Hepatocyte (in vitro differentiated cells): ENCODE measurements around the gene HSPB7. TPM values are rescaled to one million over a fixed set of nuclear protein-coding genes. Genes with fewer than 3 reads are reported as not detected.
"Not testable (repeated sequence)": the region's sequence is repeated elsewhere in the genome, so short reads cannot be mapped to it uniquely, and the experiment has no call there.

ENCODE experiments used
- DNase-seq: peaks from one replicate; pipeline ENCODE4 v3.0.0-alpha.2; 2016; ENCODE audit warnings: low spot score
- H2AFZ ChIP-seq: fragments of 200-600 bp; sonication (generic); 2 replicates; pipeline ENCODE4 v1.6.0; 2016; ENCODE audit warnings: antibody characterized with exemption, mild to moderate bottlenecking
- H3K27ac ChIP-seq: fragments of 200-600 bp; sonication (generic); 2 replicates; pipeline ENCODE4 v1.5.1; 2016; ENCODE audit warnings: mild to moderate bottlenecking
- H3K27me3 ChIP-seq: fragments of 200-600 bp; sonication (generic); 2 replicates; pipeline ENCODE4 v1.6.1; 2016
- H3K36me3 ChIP-seq: fragments of 200-600 bp; sonication (generic); replicated peaks from 2 replicates; pipeline ENCODE4 v1.5.1; 2016; ENCODE audit warnings: low read depth; ENCODE audit not compliant: insufficient read depth
- H3K4me1 ChIP-seq: fragments of 200-600 bp; sonication (generic); 2 replicates; pipeline ENCODE4 v1.5.1; 2016; ENCODE audit warnings: mild to moderate bottlenecking, moderate library complexity; ENCODE audit not compliant: insufficient read depth
- H3K4me2 ChIP-seq: fragments of 200-600 bp; sonication (generic); 2 replicates; pipeline ENCODE4 v1.6.0; 2016
- H3K4me3 ChIP-seq: fragments of 200-600 bp; sonication (generic); 2 replicates; pipeline ENCODE4 v1.5.1; 2016; ENCODE audit warnings: mild to moderate bottlenecking
- H3K79me2 ChIP-seq: fragments of 200-600 bp; sonication (generic); 2 replicates; pipeline ENCODE4 v1.6.0; 2017; ENCODE audit warnings: mild to moderate bottlenecking
- H3K9me2 ChIP-seq: fragments of 200-600 bp; sonication (generic); replicated peaks from 2 replicates; pipeline ENCODE4 v1.6.0; 2017; ENCODE audit warnings: mild to moderate bottlenecking; ENCODE audit not compliant: insufficient read depth
- H3K9me3 ChIP-seq: fragments of 200-600 bp; sonication (generic); 2 replicates; pipeline ENCODE4 v1.5.1; 2016; ENCODE audit warnings: low read depth, mild to moderate bottlenecking
- H4K20me1 ChIP-seq: fragments of 200-600 bp; sonication (generic); 2 replicates; pipeline ENCODE4 v1.6.0; 2016; ENCODE audit warnings: mild to moderate bottlenecking; ENCODE audit not compliant: insufficient read depth, poor library complexity, severe bottlenecking
- CTCF ChIP-seq: fragments of 200-600 bp; sonication (generic); IDR thresholded peaks from 2 replicates; pipeline ENCODE4 v1.5.1; 2016; ENCODE audit warnings: antibody characterized with exemption, mild to moderate bottlenecking; ENCODE audit not compliant: poor library complexity
- EZH2 ChIP-seq: fragments of 200-600 bp; sonication (generic); IDR thresholded peaks from 2 replicates; pipeline ENCODE4 v1.6.1; 2016; ENCODE audit warnings: antibody characterized with exemption, mild to moderate bottlenecking, borderline replicate concordance
- EZH2phosphoT487 ChIP-seq: fragments of 200-600 bp; sonication (generic); IDR thresholded peaks from one replicate; pipeline ENCODE4 v1.6.1; 2018; ENCODE audit warnings: antibody characterized with exemption, mild to moderate bottlenecking, low read depth, moderate library complexity; ENCODE audit not compliant: unreplicated experiment, severe bottlenecking
- WGBS: methylation state at CpG from one replicate; pipeline ENCODE4 v1.1.6; 2016; ENCODE audit warnings: low lambda C conversion rate; ENCODE audit errors: missing lambda C conversion rate; 5-methylcytosine and 5-hydroxymethylcytosine counted together
- polyA plus RNA-seq: library from polyadenylated mRNA; unstranded; fragments of >200 nt; fragmentation: Nextera tagmentation; extraction: Ambion mirVana; gene quantifications from 2 replicates; pipeline ENCODE4 v1.2.1, GENCODE V29; 2016
- total RNA-seq: library from RNA; depleted of rRNA; stranded (reverse); fragments of >200 nt; gene quantifications from 2 replicates; pipeline ENCODE4 v1.2.3, GENCODE V29; 2014

HSPB7 gene
- total and polyA plus RNA-seq, 2 experiments from 2014 or later = 17.4 to 59.4 TPM

GRCh38 chr1:16022393-16022792 is 4.5 kb upstream of the HSPB7 start:
- H3K79me2 ChIP-seq = no peaks in the 10 kb centered on the region
- 82% methylated on average over 11 of the region's 11 CpGs for WGBS
- no peak overlapping the region for H3K4me3 ChIP-seq
- H3K27ac ChIP-seq = no peak overlapping the region
- no peaks in the 10 kb centered on the region for H3K9me2 ChIP-seq
- no peaks in the 10 kb centered on the region for H3K36me3 ChIP-seq
- H3K4me2 ChIP-seq = no peak overlapping the region
- DNase-seq = no peak
- no peaks in the 10 kb centered on the region for H3K27me3 ChIP-seq
- peaks cover 27% of the 10 kb centered on the region for H3K4me1 ChIP-seq
- TF ChIP-seq EZH2 (no peak), EZH2phosphoT487 (no peak), CTCF (no peak)
- no peaks in the 10 kb centered on the region for H3K9me3 ChIP-seq
- no peak overlapping the region for H2AFZ ChIP-seq
- H4K20me1 ChIP-seq = no peaks in the 10 kb centered on the region

GRCh38 chr1:16021681-16022080 is 3.8 kb upstream of the HSPB7 start, which contains the start of gene CLCNKA:
Gene CLCNKA, plus strand, starts transcription at chr1:16022036. Its CDS starts 584 bp downstream, at chr1:16022620.
- TF ChIP-seq EZH2 = no peak
- TF ChIP-seq EZH2phosphoT487 = no peak
- TF ChIP-seq CTCF = no peak
- Histone ChIP-seq H3K36me3 (no peaks in the 10 kb centered on the region), H3K79me2 (no peaks in the 10 kb centered on the region), H3K4me1 (peaks cover 25% of the 10 kb centered on the region), H3K9me2 (no peaks in the 10 kb centered on the region), H4K20me1 (no peaks in the 10 kb centered on the region), H2AFZ (no peak within 1 kb of the TSS), H3K27me3 (no peaks in the 10 kb centered on the region), H3K4me2 (no peak within 1 kb of the TSS), H3K27ac (no peak within 1 kb of the TSS), H3K9me3 (no peaks in the 10 kb centered on the region), H3K4me3 (no peak within 1 kb of the TSS)
- 39% methylated on average over 6 of the region's 6 CpGs for WGBS
- peak; percentile 48 for DNase-seq

DNA sequence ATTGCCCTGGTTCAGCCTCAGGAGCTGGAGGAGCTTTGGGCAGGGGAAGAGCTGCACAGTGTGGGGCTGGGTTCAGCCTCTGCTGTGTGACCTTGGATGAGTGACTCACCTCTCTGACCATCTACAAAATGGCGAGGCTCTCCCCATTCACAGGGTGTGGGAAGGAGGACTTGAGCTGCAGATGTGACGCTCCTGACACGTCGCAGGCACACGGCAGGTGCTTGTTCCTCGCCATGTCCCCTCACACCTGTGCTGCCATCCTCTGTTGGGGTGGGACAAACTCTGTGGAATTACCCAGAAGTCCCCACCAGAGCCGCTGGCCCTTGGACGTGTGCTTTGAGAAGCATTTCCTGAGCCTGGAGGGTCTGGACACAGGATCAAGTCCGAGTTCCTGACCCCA is 3.0 kb upstream of the HSPB7 start:
- 91% methylated on average over 9 of the region's 9 CpGs for WGBS
- DNase-seq, H3K9me2 ChIP-seq, H3K27me3 ChIP-seq, H3K4me2 ChIP-seq, H3K36me3 ChIP-seq, H4K20me1 ChIP-seq, H3K27ac ChIP-seq, H3K9me3 ChIP-seq, H2AFZ ChIP-seq, H3K4me3 ChIP-seq, H3K79me2 ChIP-seq: not testable (repeated sequence)
- H3K4me1 ChIP-seq = peaks cover 29% of the 10 kb centered on the region

DNA sequence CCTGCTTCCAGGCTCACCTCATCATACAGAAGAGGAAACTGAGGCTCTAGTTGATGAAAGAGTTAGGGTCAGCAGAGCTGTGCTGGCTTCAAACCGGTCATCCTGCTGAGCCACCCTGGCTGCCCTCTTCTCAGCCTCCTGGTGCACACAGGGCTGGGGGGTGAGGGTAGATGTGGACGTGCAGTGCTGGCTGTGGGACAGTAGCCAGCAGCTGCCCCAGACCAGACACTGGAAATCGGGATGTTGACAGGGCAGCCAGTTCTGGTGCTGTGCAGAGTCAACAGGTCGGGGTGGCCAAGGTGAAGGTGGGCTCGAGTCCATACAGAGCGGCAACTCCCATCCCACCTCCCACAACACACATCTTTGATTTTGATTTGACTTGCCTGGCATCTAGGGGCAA is 2.5 kb upstream of the HSPB7 start:
- Histone ChIP-seq H3K9me2 (no peaks in the 10 kb centered on the region), H3K9me3 (no peaks in the 10 kb centered on the region), H3K79me2 (no peaks in the 10 kb centered on the region), H3K27ac (no peak overlapping the region), H2AFZ (no peak overlapping the region), H3K27me3 (no peaks in the 10 kb centered on the region), H3K4me2 (no peak overlapping the region), H3K36me3 (no peaks in the 10 kb centered on the region), H3K4me3 (no peak overlapping the region), H4K20me1 (no peaks in the 10 kb centered on the region), H3K4me1 (peaks cover 29% of the 10 kb centered on the region)
- TF ChIP-seq CTCF = no peak
- TF ChIP-seq EZH2 = no peak
- no peak for DNase-seq
- 89% methylated on average over 6 of the region's 6 CpGs for WGBS
